Left lung (tissue), 10 donors: ENCODE results near the gene BAIAP3. TPM values are rescaled to one million over a fixed set of nuclear protein-coding genes. Genes with fewer than 3 reads are reported as not detected.
A peak's percentile ranks its signal among the peaks of the same experiment; 100 is the strongest.

ENCODE experiments used
- ATAC-seq: fragments of 200-7000 bp; cut with Tn5 transposase; one replicate; pipeline ENCODE4 v1.9.1; 2020; ENCODE audit warnings: moderate library complexity
- DNase-seq, 4 donors: peaks; one replicate each; pipeline ENCODE4 v3.0.0-alpha.2; 2013 to 2020
- H3K27ac ChIP-seq, 2 donors: fragments of 200-600 bp; sonication (generic) in 1 of 2; one replicate each; pipeline versions ENCODE4 v1.5.0 to v1.8.0; 2020 to 2021
- H3K27me3 ChIP-seq, 2 donors: fragments of 200-600 bp; sonication (generic) in 1 of 2; one replicate each; pipeline versions ENCODE4 v1.5.0 to v1.8.0; 2020 to 2021
- H3K36me3 ChIP-seq, 2 donors: fragments of 200-600 bp; sonication (generic) in 1 of 2; one replicate each; pipeline versions ENCODE4 v1.5.0 to v1.8.0; 2020 to 2021
- H3K4me1 ChIP-seq, 2 donors: fragments of 200-600 bp; one replicate each; pipeline ENCODE4 v1.8.0; 2021
- H3K4me3 ChIP-seq, 2 donors: fragments of 200-600 bp; sonication (generic) in 1 of 2; one replicate each; pipeline versions ENCODE4 v1.5.0 to v1.8.0; 2020 to 2021; ENCODE audit warnings: mild to moderate bottlenecking in 1 of 2
- H3K9me3 ChIP-seq, 2 donors: fragments of 200-600 bp; sonication (generic) in 1 of 2; one replicate each; pipeline versions ENCODE4 v1.5.0 to v1.8.0; 2020 to 2021
- intact Hi-C, 2 donors: fragments of 100-400 bp; cut with DNase I; formaldehyde crosslinking; loops; one replicate each; pipeline versions ENCODE4 v1.11.2 to v1.14.2; 2022
- polyA plus RNA-seq, 6 donors: library from polyadenylated mRNA; unstranded; fragments of 120-200 nt; gene quantifications; one replicate each; pipeline ENCODE4 v1.2.1, GENCODE V29; 2013; ENCODE audit not compliant: insufficient read length in 6 of 6
- total RNA-seq, 2 donors: library from RNA; stranded (reverse); fragmentation: NEBNext Ultra II Directional; extraction: Animal tissue kit (Norgen Biotek cat#: 25700); gene quantifications; one replicate each; pipeline ENCODE4 v1.2.1, GENCODE V29; 2021
- TF ChIP-seq, protein P1 (sequence below), 2 donors: fragments of 200-600 bp; sonication (generic) in 1 of 2; IDR thresholded peaks; one replicate each; pipeline versions ENCODE4 v1.5.0 to v1.8.0; 2021; ENCODE audit warnings: antibody characterized with exemption in 2 of 2
- donor health status: DM: no; HTN: yes; CAD: no.
- donor health status: DM: no; HTN: no; CAD: no.

The BAIAP3 gene
- total and polyA plus RNA-seq, 8 donors, result 1.4 to 8.3 (median 4.2) TPM

DNA sequence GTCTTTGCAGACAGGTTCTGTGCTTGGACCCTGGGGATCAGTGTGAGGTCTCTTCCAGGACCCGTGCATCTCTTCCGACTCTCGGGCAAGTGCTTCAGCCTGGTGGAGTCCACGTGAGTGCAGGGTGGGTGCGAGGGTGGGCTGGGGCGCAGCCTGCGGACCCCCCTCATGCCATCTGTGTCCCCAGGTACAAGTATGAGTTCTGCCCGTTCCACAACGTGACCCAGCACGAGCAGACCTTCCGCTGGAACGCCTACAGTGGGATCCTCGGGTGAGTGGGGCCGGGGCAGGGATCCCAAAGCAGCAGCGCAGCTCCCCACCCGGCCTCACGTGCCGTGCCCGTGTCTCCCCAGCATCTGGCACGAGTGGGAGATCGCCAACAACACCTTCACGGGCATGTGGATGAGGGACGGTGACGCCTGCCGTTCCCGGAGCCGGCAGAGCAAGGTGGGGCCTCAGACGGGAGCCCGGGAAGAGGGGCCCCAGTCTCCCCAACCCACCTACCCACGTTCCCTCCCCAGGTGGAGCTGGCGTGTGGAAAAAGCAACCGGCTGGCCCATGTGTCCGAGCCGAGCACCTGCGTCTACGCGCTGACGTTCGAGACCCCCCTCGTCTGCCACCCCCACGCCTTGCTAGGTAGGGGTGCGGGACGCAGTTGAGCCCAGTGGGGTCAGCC, 28.4 kb downstream of the BAIAP3 start:
- TF ChIP-seq, protein P1, sequence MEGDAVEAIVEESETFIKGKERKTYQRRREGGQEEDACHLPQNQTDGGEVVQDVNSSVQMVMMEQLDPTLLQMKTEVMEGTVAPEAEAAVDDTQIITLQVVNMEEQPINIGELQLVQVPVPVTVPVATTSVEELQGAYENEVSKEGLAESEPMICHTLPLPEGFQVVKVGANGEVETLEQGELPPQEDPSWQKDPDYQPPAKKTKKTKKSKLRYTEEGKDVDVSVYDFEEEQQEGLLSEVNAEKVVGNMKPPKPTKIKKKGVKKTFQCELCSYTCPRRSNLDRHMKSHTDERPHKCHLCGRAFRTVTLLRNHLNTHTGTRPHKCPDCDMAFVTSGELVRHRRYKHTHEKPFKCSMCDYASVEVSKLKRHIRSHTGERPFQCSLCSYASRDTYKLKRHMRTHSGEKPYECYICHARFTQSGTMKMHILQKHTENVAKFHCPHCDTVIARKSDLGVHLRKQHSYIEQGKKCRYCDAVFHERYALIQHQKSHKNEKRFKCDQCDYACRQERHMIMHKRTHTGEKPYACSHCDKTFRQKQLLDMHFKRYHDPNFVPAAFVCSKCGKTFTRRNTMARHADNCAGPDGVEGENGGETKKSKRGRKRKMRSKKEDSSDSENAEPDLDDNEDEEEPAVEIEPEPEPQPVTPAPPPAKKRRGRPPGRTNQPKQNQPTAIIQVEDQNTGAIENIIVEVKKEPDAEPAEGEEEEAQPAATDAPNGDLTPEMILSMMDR (IDR thresholded peaks at IDR 0.05), result no peak
- intact Hi-C loops, result no loop called here
- H3K36me3 ChIP-seq, result peaks cover 0 to 72% of the 10 kb centered on the region in 2 donors

DNA sequence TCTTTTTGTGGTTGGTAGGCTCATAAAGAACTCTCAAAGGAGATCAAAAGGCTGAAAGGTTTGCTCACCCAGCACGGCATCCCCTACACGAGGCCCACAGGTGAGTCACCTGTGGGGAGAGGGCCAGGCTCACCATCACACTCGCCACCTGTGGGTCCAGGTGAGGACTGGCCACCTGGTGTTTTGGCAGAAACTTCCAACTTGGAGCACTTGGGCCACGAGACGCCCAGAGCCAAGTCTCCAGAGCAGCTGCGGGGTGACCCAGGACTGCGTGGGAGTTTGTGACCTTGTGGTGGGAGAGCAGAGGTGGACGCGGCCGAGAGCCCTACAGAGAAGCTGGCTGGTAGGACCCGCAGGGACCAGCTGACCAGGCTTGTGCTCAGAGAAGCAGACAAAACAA, 29.4 kb downstream of the BAIAP3 start:
- Histone ChIP-seq H3K27ac (no peak overlapping the region), H3K27me3 (no peaks in the 10 kb centered on the region), H3K9me3 (no peaks in the 10 kb centered on the region), H3K4me1 (no peaks in the 10 kb centered on the region), H3K36me3 (peaks cover 0 to 80% of the 10 kb centered on the region in 2 donors), H3K4me3 (no peak overlapping the region)
- DNase-seq (peak in 1 of 4 donors; percentile 45), ATAC-seq (no peak)
- TF ChIP-seq, protein P1 (IDR thresholded peaks at IDR 0.05), result no peak
- intact Hi-C loops, result no loop called here

More for the DNA sequence above, 28.4 kb downstream of the BAIAP3 start:
- no peak overlapping the region for H3K4me3 ChIP-seq
- H3K27ac ChIP-seq, result no peak overlapping the region
- no peaks in the 10 kb centered on the region for H3K9me3 ChIP-seq
- no peaks in the 10 kb centered on the region for H3K27me3 ChIP-seq
- no peaks in the 10 kb centered on the region for H3K4me1 ChIP-seq
- ATAC-seq (no peak), DNase-seq (peak in 1 of 4 donors; percentile 71)

DNA sequence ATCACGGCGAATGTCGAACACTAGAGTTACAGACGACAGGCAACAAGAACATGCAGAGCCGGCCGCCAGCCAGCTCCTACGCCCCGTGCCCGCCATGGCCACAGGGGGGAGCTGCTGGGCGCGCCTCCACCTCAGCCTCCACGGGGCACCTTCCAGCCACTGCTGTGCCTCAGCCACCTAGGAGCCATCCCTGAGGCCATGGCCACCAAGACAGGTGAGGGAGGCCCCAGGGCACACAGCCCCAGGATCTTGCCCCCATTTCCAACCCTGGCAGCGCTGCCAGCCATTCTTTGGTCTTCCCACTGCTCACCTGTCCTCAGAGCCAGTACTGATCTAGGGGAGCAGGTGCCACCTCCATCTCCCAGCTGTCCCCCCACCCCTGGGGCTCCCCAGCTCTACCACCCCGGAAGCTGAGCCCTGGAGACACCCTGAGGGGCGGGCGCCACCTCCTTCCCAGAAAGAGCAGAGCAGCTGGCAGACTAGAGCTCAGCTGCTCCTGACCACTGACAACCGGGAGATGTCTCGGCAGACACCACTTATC, 30.1 kb downstream of the BAIAP3 start:
- peaks cover 0 to 81% of the 10 kb centered on the region in 2 donors for H3K36me3 ChIP-seq
- intact Hi-C loops, result no loop called here
- TF ChIP-seq, protein P1 (IDR thresholded peaks at IDR 0.05), result peak; percentile 40 to 83
- H3K27ac ChIP-seq, result no peak overlapping the region
- H3K27me3 ChIP-seq, result no peaks in the 10 kb centered on the region
- no peaks in the 10 kb centered on the region for H3K9me3 ChIP-seq
- DNase-seq, result peak in 1 of 4 donors; percentile 92
- peak; percentile 91 for ATAC-seq
- no peaks in the 10 kb centered on the region for H3K4me1 ChIP-seq
- no peak overlapping the region for H3K4me3 ChIP-seq

DNA sequence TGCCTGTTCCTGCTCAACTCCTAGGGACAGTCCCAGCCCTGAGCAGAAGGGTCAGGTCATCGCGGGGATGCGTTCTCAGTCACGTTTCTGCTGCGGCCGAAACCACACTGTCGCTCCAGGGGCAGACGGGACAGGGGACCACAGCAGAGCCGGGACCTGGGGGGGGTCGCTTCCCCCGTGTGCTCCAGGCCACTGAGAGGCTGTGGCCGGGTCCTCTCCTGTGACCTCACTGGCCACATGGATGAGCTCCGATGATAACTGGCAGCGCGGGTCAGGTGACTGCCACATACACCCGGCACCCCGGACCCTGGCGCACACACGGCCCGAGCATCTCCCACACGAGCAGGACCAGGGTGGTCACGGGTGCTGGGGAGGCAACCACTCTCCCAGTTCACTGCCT, 31.1 kb downstream of the BAIAP3 start:
- intact Hi-C loops, result no loop called here
- H3K27ac ChIP-seq, result no peak overlapping the region
- DNase-seq, result peak in 1 of 4 donors; percentile 74
- peaks cover 0 to 90% of the 10 kb centered on the region in 2 donors for H3K36me3 ChIP-seq
- no peaks in the 10 kb centered on the region for H3K9me3 ChIP-seq
- no peak for ATAC-seq
- TF ChIP-seq, protein P1 (IDR thresholded peaks at IDR 0.05), result no peak
- H3K27me3 ChIP-seq, result no peaks in the 10 kb centered on the region
- no peak overlapping the region for H3K4me3 ChIP-seq
- H3K4me1 ChIP-seq, result no peaks in the 10 kb centered on the region

- H3K9me3 ChIP-seq, result no peaks in the 10 kb centered on the region
- no peaks in the 10 kb centered on the region for H3K27me3 ChIP-seq
- no peak overlapping the region for H3K27ac ChIP-seq
- TF ChIP-seq, protein P1 (IDR thresholded peaks at IDR 0.05), result no peak
- intact Hi-C loops, result no loop called here
- ATAC-seq (no peak), DNase-seq (peak in 1 of 4 donors; percentile 78)
- no peaks in the 10 kb centered on the region for H3K4me1 ChIP-seq
- H3K4me3 ChIP-seq, result no peak overlapping the region
- H3K36me3 ChIP-seq, result peaks cover 0 to 90% of the 10 kb centered on the region in 2 donors
These were observed 32.7 kb downstream of the BAIAP3 start for GRCh38 chr16:1366060-1366711.
